GM23338 (cell line): ENCODE data around the gene SERPINA5.

ENCODE experiments used
- CREB1 ChIP-seq: fragments of 250-450 bp; sonication (Bioruptor Pico); IDR thresholded peaks from 2 replicates; pipeline ENCODE4 v1.5.0; 2020; ENCODE audit warnings: low read depth, mild to moderate bottlenecking, moderate library complexity
- CTCF ChIP-seq, 2 experiments: fragments of 200-600 bp in 1 of 2; sonication (generic) in 1 of 2; conservative IDR thresholded peaks; 2 replicates each; pipeline versions ENCODE4 v1.5.1 to v1.6.1; 2016 to 2017; ENCODE audit warnings: antibody characterized with exemption in 2 of 2, low read depth in 2 of 2, mild to moderate bottlenecking in 2 of 2, moderate library complexity in 1 of 2
- ETS1 ChIP-seq: IDR thresholded peaks from 2 replicates; pipeline ENCODE4 v1.6.1; 2016; ENCODE audit warnings: antibody characterized with exemption
- EZH2 ChIP-seq: fragments of 200-600 bp; sonication (generic); IDR thresholded peaks from one replicate; pipeline ENCODE4 v1.8.0; 2017; ENCODE audit warnings: antibody characterized with exemption, mild to moderate bottlenecking, low read depth; ENCODE audit not compliant: unreplicated experiment
- EZH2phosphoT487 ChIP-seq: fragments of 200-600 bp; sonication (generic); IDR thresholded peaks from one replicate; pipeline ENCODE4 v1.8.1; 2018; ENCODE audit warnings: antibody characterized with exemption; ENCODE audit not compliant: unreplicated experiment
- JUNB ChIP-seq: IDR thresholded peaks from one replicate; pipeline ENCODE4 v1.6.1; 2016; ENCODE audit warnings: antibody characterized with exemption; ENCODE audit not compliant: unreplicated experiment
- NANOG ChIP-seq: IDR thresholded peaks from 2 replicates; pipeline ENCODE4 v1.6.1; 2016; ENCODE audit warnings: antibody characterized with exemption, borderline replicate concordance
- POLR2AphosphoS5 ChIP-seq: IDR thresholded peaks from 2 replicates; pipeline ENCODE4 v1.6.1; 2016; ENCODE audit warnings: antibody characterized with exemption, low read depth
- REST ChIP-seq: IDR thresholded peaks from one replicate; pipeline ENCODE4 v1.6.1; 2018; ENCODE audit warnings: antibody characterized with exemption; ENCODE audit not compliant: unreplicated experiment
- STAT1 ChIP-seq: IDR thresholded peaks from one replicate; pipeline ENCODE4 v1.6.1; 2016; ENCODE audit warnings: antibody characterized with exemption; ENCODE audit not compliant: unreplicated experiment
- ZNF114 ChIP-seq: fragments of 250-450 bp; sonication (Bioruptor Pico); IDR thresholded peaks from 2 replicates; pipeline ENCODE4 v1.5.0; 2020; ENCODE audit warnings: mild to moderate bottlenecking, moderate library complexity
- ZNF331 ChIP-seq: fragments of 250-450 bp; sonication (Bioruptor Pico); IDR thresholded peaks from 2 replicates; pipeline ENCODE4 v1.5.0; 2020; ENCODE audit warnings: low read depth, mild to moderate bottlenecking, moderate library complexity

GRCh38 chr14:94572637-94573303 lies 8.5 kb upstream of the SERPINA5 start:
- TF ChIP-seq ZNF331 (CRISPR knock-in tag) (no peak), CTCF (conservative IDR thresholded peaks at IDR 0.05; ENCODE audit: low read depth in 2 of 2) (no peak), REST (no peak), CREB1 (no peak), ZNF114 (no peak), POLR2AphosphoS5 (no peak), EZH2 (no peak), EZH2phosphoT487 (no peak), STAT1 (no peak), ETS1 (no peak), JUNB (no peak), NANOG (no peak)
